Upper lobe of right lung (tissue), 1 donor: ENCODE results near the gene UBL4A. TPM values are rescaled to one million over a fixed set of nuclear protein-coding genes. Genes with fewer than 3 reads are reported as not detected.

Experiments
- ATAC-seq: fragments of 200-7000 bp; cut with Tn5 transposase; one replicate; pipeline ENCODE4 v1.9.1; 2020; ENCODE audit warnings: mild to moderate bottlenecking, moderate library complexity
- DNase-seq: peaks from one replicate; pipeline ENCODE4 v3.0.0-alpha.2; 2020
- H3K27ac ChIP-seq: fragments of 200-600 bp; one replicate; pipeline ENCODE4 v1.8.0; 2022
- H3K27me3 ChIP-seq: fragments of 200-600 bp; one replicate; pipeline ENCODE4 v1.8.0; 2022; ENCODE audit warnings: mild to moderate bottlenecking
- H3K36me3 ChIP-seq: fragments of 200-600 bp; one replicate; pipeline ENCODE4 v1.8.0; 2022
- H3K4me1 ChIP-seq: fragments of 200-600 bp; one replicate; pipeline ENCODE4 v1.8.0; 2022
- H3K4me3 ChIP-seq: fragments of 200-600 bp; one replicate; pipeline ENCODE4 v1.8.0; 2022; ENCODE audit warnings: mild to moderate bottlenecking
- H3K9me3 ChIP-seq: fragments of 200-600 bp; one replicate; pipeline ENCODE4 v1.8.0; 2022
- intact Hi-C: fragments of 100-400 bp; cut with DNase I; formaldehyde crosslinking; loops from one replicate; pipeline ENCODE4 v1.11.0; 2022
- total RNA-seq: library from RNA; stranded (reverse); fragmentation: NEBNext Ultra II Directional; extraction: Animal tissue kit (Norgen Biotek cat#: 25700); gene quantifications from one replicate; pipeline ENCODE4 v1.2.1, GENCODE V29; 2021
- TF ChIP-seq, protein P1 (sequence below): fragments of 200-600 bp; IDR thresholded peaks from one replicate; pipeline ENCODE4 v1.8.0; 2022; ENCODE audit warnings: antibody characterized with exemption
- donor health status: DM: no; HTN: yes; CAD: no; lungs with severe emphysema.

Gene UBL4A
- total RNA-seq, 1 donor from 2014 or later = 33.8 TPM

DNA sequence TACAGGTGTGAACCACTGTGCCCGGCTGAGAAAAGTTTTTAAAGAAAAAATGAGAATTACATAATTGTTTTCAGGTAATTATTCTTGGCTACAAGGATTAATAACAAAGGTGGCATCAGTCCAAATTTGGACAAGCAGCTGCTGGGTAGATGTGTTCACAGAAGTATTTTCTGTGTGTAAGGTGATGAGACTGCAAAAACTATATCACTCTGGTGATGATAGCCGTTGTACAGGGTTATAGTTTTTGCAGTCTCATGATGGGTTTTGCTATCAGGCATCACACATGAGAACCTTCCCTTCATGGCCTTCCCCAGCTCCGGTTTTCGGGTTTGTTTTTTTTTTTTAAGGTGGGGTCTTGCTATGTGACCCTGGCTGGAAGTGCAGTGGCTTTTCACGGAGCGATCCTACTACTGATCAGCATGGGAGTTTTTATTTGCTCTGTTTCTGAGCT, 9.1 kb upstream of the UBL4A start:
- Histone ChIP-seq H3K4me1 (no peaks in the 10 kb centered on the region), H3K27ac (no peak overlapping the region), H3K9me3 (no peaks in the 10 kb centered on the region), H3K4me3 (no peak overlapping the region), H3K36me3 (no peaks in the 10 kb centered on the region), H3K27me3 (no peaks in the 10 kb centered on the region)
- no peak for ATAC-seq
- no peak for DNase-seq
- intact Hi-C loops = no loop called here
- TF ChIP-seq, protein P1, sequence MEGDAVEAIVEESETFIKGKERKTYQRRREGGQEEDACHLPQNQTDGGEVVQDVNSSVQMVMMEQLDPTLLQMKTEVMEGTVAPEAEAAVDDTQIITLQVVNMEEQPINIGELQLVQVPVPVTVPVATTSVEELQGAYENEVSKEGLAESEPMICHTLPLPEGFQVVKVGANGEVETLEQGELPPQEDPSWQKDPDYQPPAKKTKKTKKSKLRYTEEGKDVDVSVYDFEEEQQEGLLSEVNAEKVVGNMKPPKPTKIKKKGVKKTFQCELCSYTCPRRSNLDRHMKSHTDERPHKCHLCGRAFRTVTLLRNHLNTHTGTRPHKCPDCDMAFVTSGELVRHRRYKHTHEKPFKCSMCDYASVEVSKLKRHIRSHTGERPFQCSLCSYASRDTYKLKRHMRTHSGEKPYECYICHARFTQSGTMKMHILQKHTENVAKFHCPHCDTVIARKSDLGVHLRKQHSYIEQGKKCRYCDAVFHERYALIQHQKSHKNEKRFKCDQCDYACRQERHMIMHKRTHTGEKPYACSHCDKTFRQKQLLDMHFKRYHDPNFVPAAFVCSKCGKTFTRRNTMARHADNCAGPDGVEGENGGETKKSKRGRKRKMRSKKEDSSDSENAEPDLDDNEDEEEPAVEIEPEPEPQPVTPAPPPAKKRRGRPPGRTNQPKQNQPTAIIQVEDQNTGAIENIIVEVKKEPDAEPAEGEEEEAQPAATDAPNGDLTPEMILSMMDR = no peak

DNA sequence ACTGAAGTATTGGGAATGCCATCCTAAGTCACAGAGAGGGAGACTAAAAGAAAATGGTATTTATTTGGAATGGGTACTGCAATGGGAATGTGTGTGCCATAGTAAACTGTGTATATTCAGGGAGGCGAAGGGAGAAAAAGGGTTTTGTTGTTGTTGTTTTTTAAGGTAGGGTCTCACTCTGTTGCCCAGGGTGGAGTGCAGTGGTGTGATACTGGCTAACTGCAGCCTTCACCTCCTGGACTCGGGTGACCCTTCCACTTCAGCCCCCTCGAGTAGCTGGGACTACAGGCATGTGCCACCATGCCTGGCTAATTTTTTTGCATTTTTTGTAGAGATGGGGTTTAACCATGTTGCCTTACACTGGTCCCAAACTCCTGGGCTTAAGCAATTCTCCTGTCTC, 8.3 kb upstream of the UBL4A start:
- TF ChIP-seq, protein P1 = no peak
- ATAC-seq (no peak), DNase-seq (no peak)
- no peak overlapping the region for H3K27ac ChIP-seq
- no peak overlapping the region for H3K4me3 ChIP-seq
- no peaks in the 10 kb centered on the region for H3K4me1 ChIP-seq
- intact Hi-C loops = no loop called here
- no peaks in the 10 kb centered on the region for H3K36me3 ChIP-seq
- H3K9me3 ChIP-seq = no peaks in the 10 kb centered on the region
- no peaks in the 10 kb centered on the region for H3K27me3 ChIP-seq

DNA sequence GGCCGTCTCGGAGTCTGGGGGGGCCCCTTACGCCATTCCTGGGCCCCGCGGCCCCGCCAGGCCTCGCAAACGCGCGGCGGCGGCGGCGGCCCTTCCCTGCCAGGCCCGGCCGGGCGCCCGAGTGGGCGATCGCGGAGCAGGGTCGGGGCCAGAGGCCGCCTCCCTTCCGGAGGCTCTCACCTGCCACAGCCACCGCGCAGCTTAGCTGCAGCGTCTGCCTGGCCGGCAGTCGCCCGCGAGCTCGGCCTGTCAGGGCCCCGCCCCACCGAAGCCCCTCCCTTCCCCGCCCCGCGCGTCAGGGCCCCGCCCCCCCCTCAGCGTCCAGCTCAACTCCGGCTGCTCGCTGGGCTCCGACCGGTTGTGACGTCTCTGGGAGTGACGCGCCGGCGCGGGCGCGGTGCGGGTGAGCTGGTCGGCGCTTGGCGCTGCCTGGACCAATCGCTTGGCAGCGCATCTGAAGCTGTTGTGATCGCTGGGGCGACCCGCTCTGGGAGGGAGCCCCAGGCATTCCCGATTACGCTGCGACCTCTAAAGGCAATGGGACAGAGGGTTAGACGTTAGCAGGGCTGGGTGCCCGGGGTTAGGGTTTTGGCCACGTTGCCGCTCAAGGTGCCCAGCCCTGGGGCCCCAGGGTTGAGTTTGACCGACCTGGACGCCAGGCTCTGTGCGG, 4.1 kb upstream of the UBL4A start, which contains the start of gene SLC10A3:
Gene SLC10A3 (minus strand): TSS at position 216 of the 670 bp plus-strand sequence. CDS start 1,689 bp downstream, outside the sequence.
- intact Hi-C loops = no loop called here
- TF ChIP-seq, protein P1 = no peak
- peak; percentile 96 for DNase-seq
- no peaks in the 10 kb centered on the region for H3K36me3 ChIP-seq
- H3K4me3 ChIP-seq = peak within 1 kb of the TSS; percentile 58
- H3K27me3 ChIP-seq = no peaks in the 10 kb centered on the region
- H3K27ac ChIP-seq = peak within 1 kb of the TSS; percentile 91
- ATAC-seq = peak; percentile 91
- H3K4me1 ChIP-seq = peaks cover 5% of the 10 kb centered on the region
- no peaks in the 10 kb centered on the region for H3K9me3 ChIP-seq

DNA sequence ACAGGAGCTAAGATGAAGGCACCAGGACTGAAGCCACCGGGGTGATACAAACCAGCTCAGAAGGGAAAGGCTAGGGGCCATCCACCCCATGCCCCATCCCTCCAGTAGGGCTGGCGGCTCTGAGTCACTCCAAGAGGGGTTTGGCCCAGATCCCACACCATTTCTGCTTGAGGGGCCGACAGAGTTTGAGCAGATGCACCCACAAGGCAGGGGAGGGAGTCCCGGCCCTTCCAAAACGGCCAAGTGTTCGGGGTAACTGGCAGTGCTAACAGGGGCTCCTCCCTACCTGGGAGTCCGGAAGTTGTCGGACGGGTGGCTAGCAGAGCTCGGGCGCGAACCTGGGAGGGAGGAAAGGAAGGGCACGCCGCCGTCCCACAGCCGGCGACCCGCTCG, 3.6 kb upstream of the UBL4A start:
- DNase-seq (peak; percentile 73), ATAC-seq (peak; percentile 4)
- no peaks in the 10 kb centered on the region for H3K9me3 ChIP-seq
- intact Hi-C loops = no loop called here
- H3K27me3 ChIP-seq = no peaks in the 10 kb centered on the region
- TF ChIP-seq, protein P1 = no peak
- no peaks in the 10 kb centered on the region for H3K36me3 ChIP-seq
- peak overlapping the region; percentile 91 for H3K27ac ChIP-seq
- H3K4me3 ChIP-seq = peak overlapping the region; percentile 58
- H3K4me1 ChIP-seq = peaks cover 5% of the 10 kb centered on the region

DNA sequence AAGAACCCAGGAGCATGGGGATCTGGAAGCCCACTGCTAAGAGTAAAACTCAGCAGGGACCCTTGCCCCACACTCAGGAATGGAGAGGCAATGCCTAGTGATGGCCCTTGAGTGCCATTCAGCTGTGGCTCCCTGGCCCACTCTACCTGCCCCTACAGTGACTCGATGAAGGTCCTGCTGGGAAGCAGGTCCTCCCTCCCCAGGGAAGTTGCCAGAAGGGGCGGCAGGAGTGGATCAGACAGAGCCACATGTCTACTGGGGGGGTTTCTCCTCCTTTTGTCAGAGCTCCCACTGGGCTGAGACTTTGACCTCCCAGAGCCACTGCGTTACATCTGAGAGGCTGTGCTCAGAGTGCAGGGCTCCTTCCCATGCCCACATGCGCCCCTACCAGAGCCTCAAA, 2.8 kb upstream of the UBL4A start:
- Histone ChIP-seq H3K9me3 (no peaks in the 10 kb centered on the region), H3K36me3 (no peaks in the 10 kb centered on the region), H3K4me3 (peak overlapping the region; percentile 58), H3K27ac (peak overlapping the region; percentile 91), H3K27me3 (no peaks in the 10 kb centered on the region), H3K4me1 (peaks cover 5% of the 10 kb centered on the region)
- DNase-seq = no peak
- intact Hi-C loops = no loop called here
- no peak for ATAC-seq
- TF ChIP-seq, protein P1 = no peak
